SK-N-MC (cell line): ENCODE results near the gene PDE1C.

Experiments used
- EZH2 ChIP-seq: fragments of 200-600 bp; sonication (generic); IDR thresholded peaks from one replicate; pipeline ENCODE4 v1.6.1; 2017; ENCODE audit warnings: antibody characterized with exemption
- FOXP2 ChIP-seq: optimal IDR thresholded peaks from 2 replicates; pipeline ENCODE3; 2011; ENCODE audit warnings: mild to moderate bottlenecking, moderate library complexity; ENCODE audit not compliant: insufficient read depth; ENCODE audit errors: extremely low read length, control extremely low read depth
- POLR2AphosphoS5 ChIP-seq: IDR thresholded peaks from 2 replicates; pipeline ENCODE4 v1.6.1; 2012; ENCODE audit warnings: mild to moderate bottlenecking, low read depth, low read length, borderline replicate concordance

DNA sequence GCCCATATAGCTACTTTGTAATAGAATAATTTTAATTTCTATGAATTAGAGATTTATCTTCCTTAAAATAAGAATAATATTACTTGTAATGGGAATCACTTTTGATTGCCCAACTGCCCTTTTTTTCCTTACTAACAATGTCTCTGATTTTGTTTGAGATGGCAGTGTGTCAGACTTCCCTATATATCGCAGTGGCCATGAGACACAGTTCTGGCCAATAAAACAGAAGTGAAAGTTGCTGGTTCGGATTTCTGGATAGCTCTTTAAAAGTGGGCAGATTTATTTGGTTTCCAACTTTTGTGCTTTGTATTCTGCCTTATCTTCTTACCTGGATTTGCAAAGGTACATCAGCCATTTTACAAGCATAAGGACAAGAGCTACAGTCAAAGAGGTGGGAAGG is 213.0 kb downstream of the PDE1C start:
- TF ChIP-seq EZH2 (no peak), POLR2AphosphoS5 (no peak), FOXP2 (no peak)
